ENCODE results near the gene OR9A2. TPM values are rescaled to one million over a fixed set of nuclear protein-coding genes. Genes with fewer than 3 reads are reported as not detected.

Gene OR9A2
- total RNA-seq, 1 donor from 2014 or later, result not detected

Other genes starting within 250 kb of the OR9A2 start
- under 0.01 TPM in 2 replicates for gene EPHB6, start 172.1 kb downstream of the OR9A2 start, total RNA-seq
- gene TRPV6, start 141.4 kb downstream of the OR9A2 start, total RNA-seq, result not detected in 2 replicates
- not detected in 2 replicates for gene TRPV5, start 93.4 kb downstream of the OR9A2 start, total RNA-seq
- gene LLCFC1, start 87.6 kb downstream of the OR9A2 start, total RNA-seq, result not detected in 2 replicates
- gene KEL, start 64.8 kb downstream of the OR9A2 start, total RNA-seq, result not detected in 2 replicates
- gene OR6V1, start 25.2 kb upstream of the OR9A2 start, total RNA-seq, result not detected in 2 replicates
- not detected in 2 replicates for gene PIP, start 104.9 kb upstream of the OR9A2 start, total RNA-seq
- not detected in 2 replicates for gene TAS2R39, start 156.3 kb upstream of the OR9A2 start, total RNA-seq
- not detected in 2 replicates for gene TAS2R40, start 194.9 kb upstream of the OR9A2 start, total RNA-seq
- gene GSTK1, start 236.3 kb upstream of the OR9A2 start, total RNA-seq, result 61.5 and 77.0 TPM in 2 replicates

Data from lung microvascular endothelial cell (primary cell).